HEK293 (cell line): ENCODE results near the gene OR4Q3.
"Not testable (repeated sequence)": the region's sequence is repeated elsewhere in the genome, so short reads cannot be mapped to it uniquely, and the experiment has no call there.

ENCODE experiments used
- CTCF ChIA-PET: fragments of 350-600 bp; formaldehyde crosslinking; extraction: SDS; loops from one replicate; lab custom pipeline; 2021; ENCODE audit warnings: antibody characterized with exemption; lab: Yijun Ruan, JAX
- POLR2A ChIA-PET: fragments of 300-600 bp; formaldehyde crosslinking; extraction: SDS; loops from one replicate; lab custom pipeline; 2020; ENCODE audit warnings: antibody characterized with exemption, inconsistent platforms; lab: Yijun Ruan, JAX
- H3K27ac ChIP-seq: fragments of 200-500 bp; sonication (Bioruptor generic); 2 replicates; pipeline ENCODE4 v1.5.1; 2014; ENCODE audit warnings: low read depth, low read length, control low read depth, inconsistent platforms; ENCODE audit errors: extremely low read depth
- H3K36me3 ChIP-seq, 2 experiments: fragments of 200-500 bp in 1 of 2; sonication (Bioruptor generic) in 1 of 2; 1 replicate in 1 of 2; 2 replicates in 1 of 2; pipeline ENCODE4 v1.5.1; 2014 to 2017; ENCODE audit warnings: inconsistent platforms in 2 of 2, low read length in 2 of 2; ENCODE audit not compliant: control insufficient read depth in 2 of 2, insufficient read depth in 1 of 2
- H3K4me1 ChIP-seq: fragments of 200-500 bp; sonication (Bioruptor generic); 2 replicates; pipeline ENCODE4 v1.5.1; 2014; ENCODE audit warnings: mild to moderate bottlenecking, low read length, inconsistent platforms; ENCODE audit not compliant: control insufficient read depth, insufficient read depth
- H3K4me3 ChIP-seq: 2 replicates; pipeline ENCODE4 v1.5.1; 2011; ENCODE audit warnings: low read depth, mild to moderate bottlenecking, control low read depth, low read length, moderate library complexity
- H3K9me3 ChIP-seq: fragments of 200-500 bp; sonication (Bioruptor generic); 2 replicates; pipeline ENCODE4 v1.5.1; 2014; ENCODE audit warnings: low read depth, low read length, inconsistent platforms; ENCODE audit not compliant: control insufficient read depth, insufficient read depth
- HOXA7 ChIP-seq: sonication (generic); formaldehyde crosslinking; IDR thresholded peaks from 2 replicates; pipeline ENCODE4 v1.8.1; 2022; ENCODE audit warnings: missing genetic modification reagents, borderline replicate concordance
- KLF7 ChIP-seq: fragments of 450-650 bp; formaldehyde crosslinking; IDR thresholded peaks from 2 replicates; pipeline ENCODE4 v1.5.1; 2016; ENCODE audit warnings: missing biosample characterization, missing genetic modification characterization, borderline replicate concordance
- SCRT1 ChIP-seq: fragments of 450-650 bp; formaldehyde crosslinking; IDR thresholded peaks from 2 replicates; pipeline ENCODE4 v1.5.1; 2016; ENCODE audit warnings: missing biosample characterization, missing genetic modification characterization, borderline replicate concordance
- ZFP37 ChIP-seq: fragments of 450-650 bp; formaldehyde crosslinking; IDR thresholded peaks from 2 replicates; pipeline ENCODE4 v1.5.1; 2016; ENCODE audit warnings: missing biosample characterization, missing genetic modification characterization
- ZFP41 ChIP-seq: fragments of 450-650 bp; formaldehyde crosslinking; IDR thresholded peaks from 2 replicates; pipeline ENCODE4 v1.5.1; 2016; ENCODE audit warnings: missing biosample characterization, missing genetic modification characterization, borderline replicate concordance
- ZNF335 ChIP-seq: fragments of 450-650 bp; formaldehyde crosslinking; conservative IDR thresholded peaks from 2 replicates; pipeline ENCODE4 v1.5.1; 2016; ENCODE audit warnings: missing biosample characterization, missing genetic modification characterization
- ZNF658 ChIP-seq: fragments of 450-650 bp; formaldehyde crosslinking; IDR thresholded peaks from 2 replicates; pipeline ENCODE4; 2016; ENCODE audit warnings: missing biosample characterization, missing genetic modification characterization

Gene OR4Q3

GRCh38 chr14:19775587-19775986, 32.2 kb downstream of the OR4Q3 start:
- Histone ChIP-seq H3K36me3 (no peaks in the 10 kb centered on the region), H3K27ac (no peak overlapping the region), H3K4me3 (no peak overlapping the region), H3K4me1 (no peaks in the 10 kb centered on the region), H3K9me3 (no peaks in the 10 kb centered on the region)
- ChIA-PET CTCF (no interaction called here), POLR2A (no interaction called here)
- TF ChIP-seq ZNF658 (no peak), ZFP41 (no peak), ZFP37 (tag by site-specific recombination) (no peak), SCRT1 (tag by site-specific recombination) (no peak), HOXA7 (CRISPR knock-in tag) (no peak), ZNF335 (tag by site-specific recombination) (no peak), KLF7 (no peak)

GRCh38 chr14:19785848-19786247, 42.5 kb downstream of the OR4Q3 start:
- H3K36me3 ChIP-seq, H3K4me3 ChIP-seq, H3K27ac ChIP-seq, POLR2A ChIA-PET, H3K9me3 ChIP-seq, H3K4me1 ChIP-seq, CTCF ChIA-PET: not testable (repeated sequence)

DNA sequence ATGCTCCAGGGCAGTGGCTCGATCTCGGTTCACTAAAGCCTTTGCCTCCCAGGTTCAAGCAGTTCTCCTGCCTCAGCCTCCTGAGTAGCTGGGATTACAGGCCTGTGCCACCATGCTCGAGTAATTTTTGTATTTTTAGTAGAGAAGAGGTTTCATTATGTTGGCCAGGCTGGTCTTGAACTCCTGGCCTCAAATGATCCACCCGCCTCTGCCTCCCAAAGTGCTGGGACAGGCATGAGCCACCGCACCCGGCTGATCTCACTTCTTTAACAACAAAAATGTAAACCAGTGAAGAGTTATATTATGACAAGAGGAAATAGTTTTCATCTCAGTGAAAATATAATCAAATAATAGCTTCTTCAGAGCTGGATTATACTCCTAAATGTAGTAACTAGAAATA, 43.9 kb downstream of the OR4Q3 start:
- H3K27ac ChIP-seq, H3K36me3 ChIP-seq, H3K4me1 ChIP-seq, H3K4me3 ChIP-seq, CTCF ChIA-PET, POLR2A ChIA-PET, H3K9me3 ChIP-seq: not testable (repeated sequence)

- H3K27ac ChIP-seq, H3K36me3 ChIP-seq, CTCF ChIA-PET, H3K9me3 ChIP-seq, H3K4me3 ChIP-seq, H3K4me1 ChIP-seq, POLR2A ChIA-PET: not testable (repeated sequence)
These were observed 44.8 kb downstream of the OR4Q3 start for GRCh38 chr14:19788150-19788549.

- CTCF ChIA-PET, H3K36me3 ChIP-seq, H3K9me3 ChIP-seq, H3K4me1 ChIP-seq, H3K27ac ChIP-seq, H3K4me3 ChIP-seq: not testable (repeated sequence)
- POLR2A ChIA-PET = interaction anchor here (0.6 kb wide), 1 partner anchor 20 kb away, joined by 6 read pairs; no protein-coding TSS in a partner anchor
These were observed 53.2 kb downstream of the OR4Q3 start for GRCh38 chr14:19796520-19797108.
